Osteoblast (primary cell): Measurements from ENCODE around the gene PPARGC1A. TPM values are rescaled to one million over a fixed set of nuclear protein-coding genes. Genes with fewer than 3 reads are reported as not detected.
A peak's percentile ranks its signal among the peaks of the same experiment; 100 is the strongest.

Source experiments
- DNase-seq: peaks from one replicate; pipeline ENCODE4 v3.0.0; 2011; ENCODE audit warnings: low spot score, mixed read lengths; ENCODE audit not compliant: insufficient read length; ENCODE audit errors: missing footprints
- H2AFZ ChIP-seq: 2 replicates; pipeline ENCODE4 v1.6.0; 2011; ENCODE audit warnings: mild to moderate bottlenecking, low read length
- H3K27ac ChIP-seq: 2 replicates; pipeline ENCODE4 v1.5.1; 2011; ENCODE audit warnings: mild to moderate bottlenecking, low read depth, low read length, moderate library complexity
- H3K27me3 ChIP-seq: 2 replicates; pipeline ENCODE4 v1.6.0; 2012; ENCODE audit warnings: mild to moderate bottlenecking, control low read depth, inconsistent platforms, low read length, moderate library complexity; ENCODE audit not compliant: insufficient read depth
- H3K36me3 ChIP-seq: 2 replicates; pipeline ENCODE4 v1.5.1; 2011; ENCODE audit warnings: mild to moderate bottlenecking, low read length, control low read depth, moderate library complexity; ENCODE audit not compliant: insufficient read depth
- H3K4me1 ChIP-seq: 2 replicates; pipeline ENCODE4 v1.5.1; 2011; ENCODE audit warnings: mild to moderate bottlenecking, low read length, control low read depth, moderate library complexity; ENCODE audit not compliant: insufficient read depth
- H3K4me2 ChIP-seq: 2 replicates; pipeline ENCODE4 v1.6.0; 2011; ENCODE audit warnings: mild to moderate bottlenecking, low read length; ENCODE audit not compliant: insufficient read depth
- H3K4me3 ChIP-seq: fragments of 200-600 bp; sonication (generic); 3 replicates; pipeline ENCODE4 v1.5.1; 2012; ENCODE audit warnings: mild to moderate bottlenecking, low read length, inconsistent platforms; ENCODE audit not compliant: insufficient read depth
- H3K79me2 ChIP-seq: 2 replicates; pipeline ENCODE4 v1.6.0; 2012; ENCODE audit warnings: mild to moderate bottlenecking, low read length, control low read depth, inconsistent platforms; ENCODE audit not compliant: insufficient read depth
- H3K9me3 ChIP-seq: 2 replicates; pipeline ENCODE4 v1.5.1; 2011; ENCODE audit warnings: low read depth, low read length, control low read depth
- H4K20me1 ChIP-seq: 2 replicates; pipeline ENCODE4 v1.6.0; 2012; ENCODE audit warnings: mild to moderate bottlenecking, low read length, control low read depth; ENCODE audit not compliant: insufficient read depth
- total RNA-seq: library from RNA; depleted of rRNA; stranded (reverse); fragments of >200 nt; gene quantifications from 2 replicates; pipeline ENCODE4 v1.2.3, GENCODE V29; 2012
- TF ChIP-seq, protein P1 (sequence below): IDR thresholded peaks from 2 replicates; pipeline ENCODE4 v1.5.1; 2011; ENCODE audit warnings: mild to moderate bottlenecking, low read depth, low read length, moderate library complexity; ENCODE audit errors: extremely low read depth

Gene PPARGC1A
- total RNA-seq, 1 donor: 2.5 TPM

GRCh38 chr4:23903859-23904438 lies 14.1 kb upstream of the PPARGC1A start:
- H3K4me3 ChIP-seq: no peak overlapping the region
- no peak overlapping the region for H2AFZ ChIP-seq
- H3K36me3 ChIP-seq: no peaks in the 10 kb centered on the region
- H4K20me1 ChIP-seq: no peaks in the 10 kb centered on the region
- TF ChIP-seq, protein P1, sequence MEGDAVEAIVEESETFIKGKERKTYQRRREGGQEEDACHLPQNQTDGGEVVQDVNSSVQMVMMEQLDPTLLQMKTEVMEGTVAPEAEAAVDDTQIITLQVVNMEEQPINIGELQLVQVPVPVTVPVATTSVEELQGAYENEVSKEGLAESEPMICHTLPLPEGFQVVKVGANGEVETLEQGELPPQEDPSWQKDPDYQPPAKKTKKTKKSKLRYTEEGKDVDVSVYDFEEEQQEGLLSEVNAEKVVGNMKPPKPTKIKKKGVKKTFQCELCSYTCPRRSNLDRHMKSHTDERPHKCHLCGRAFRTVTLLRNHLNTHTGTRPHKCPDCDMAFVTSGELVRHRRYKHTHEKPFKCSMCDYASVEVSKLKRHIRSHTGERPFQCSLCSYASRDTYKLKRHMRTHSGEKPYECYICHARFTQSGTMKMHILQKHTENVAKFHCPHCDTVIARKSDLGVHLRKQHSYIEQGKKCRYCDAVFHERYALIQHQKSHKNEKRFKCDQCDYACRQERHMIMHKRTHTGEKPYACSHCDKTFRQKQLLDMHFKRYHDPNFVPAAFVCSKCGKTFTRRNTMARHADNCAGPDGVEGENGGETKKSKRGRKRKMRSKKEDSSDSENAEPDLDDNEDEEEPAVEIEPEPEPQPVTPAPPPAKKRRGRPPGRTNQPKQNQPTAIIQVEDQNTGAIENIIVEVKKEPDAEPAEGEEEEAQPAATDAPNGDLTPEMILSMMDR: no peak
- no peaks in the 10 kb centered on the region for H3K27me3 ChIP-seq
- H3K9me3 ChIP-seq: no peaks in the 10 kb centered on the region
- no peaks in the 10 kb centered on the region for H3K79me2 ChIP-seq
- H3K4me1 ChIP-seq: no peaks in the 10 kb centered on the region
- no peak overlapping the region for H3K4me2 ChIP-seq
- no peak overlapping the region for H3K27ac ChIP-seq
- no peak for DNase-seq

GRCh38 chr4:23902222-23902804 lies 12.5 kb upstream of the PPARGC1A start:
- Histone ChIP-seq H3K27ac (no peak overlapping the region), H3K9me3 (no peaks in the 10 kb centered on the region), H4K20me1 (no peaks in the 10 kb centered on the region), H3K4me3 (no peak overlapping the region), H3K79me2 (no peaks in the 10 kb centered on the region), H3K4me2 (no peak overlapping the region), H2AFZ (no peak overlapping the region), H3K36me3 (no peaks in the 10 kb centered on the region), H3K4me1 (no peaks in the 10 kb centered on the region), H3K27me3 (no peaks in the 10 kb centered on the region)
- peak; percentile 53 for DNase-seq
- TF ChIP-seq, protein P1: no peak

GRCh38 chr4:23900636-23901035 lies 10.8 kb upstream of the PPARGC1A start:
- no peak overlapping the region for H3K4me2 ChIP-seq
- H3K4me3 ChIP-seq: no peak overlapping the region
- H4K20me1 ChIP-seq: no peaks in the 10 kb centered on the region
- no peaks in the 10 kb centered on the region for H3K4me1 ChIP-seq
- TF ChIP-seq, protein P1: no peak
- no peak for DNase-seq
- no peaks in the 10 kb centered on the region for H3K79me2 ChIP-seq
- no peak overlapping the region for H3K27ac ChIP-seq
- no peaks in the 10 kb centered on the region for H3K27me3 ChIP-seq
- no peaks in the 10 kb centered on the region for H3K9me3 ChIP-seq
- no peak overlapping the region for H2AFZ ChIP-seq
- no peaks in the 10 kb centered on the region for H3K36me3 ChIP-seq

GRCh38 chr4:23899565-23899964 lies 9.7 kb upstream of the PPARGC1A start:
- H3K36me3 ChIP-seq: no peaks in the 10 kb centered on the region
- no peaks in the 10 kb centered on the region for H3K9me3 ChIP-seq
- H3K27me3 ChIP-seq: no peaks in the 10 kb centered on the region
- no peaks in the 10 kb centered on the region for H3K4me1 ChIP-seq
- no peak overlapping the region for H2AFZ ChIP-seq
- no peak overlapping the region for H3K4me2 ChIP-seq
- TF ChIP-seq, protein P1: no peak
- H3K79me2 ChIP-seq: no peaks in the 10 kb centered on the region
- H4K20me1 ChIP-seq: no peaks in the 10 kb centered on the region
- DNase-seq: no peak
- H3K4me3 ChIP-seq: no peak overlapping the region
- no peak overlapping the region for H3K27ac ChIP-seq
